Measurements from ENCODE around the gene HDAC8. TPM values are rescaled to one million over a fixed set of nuclear protein-coding genes. Genes with fewer than 3 reads are reported as not detected.
A peak's percentile ranks its signal among the peaks of the same experiment; 100 is the strongest.
"Not testable (repeated sequence)": the region's sequence is repeated elsewhere in the genome, so short reads cannot be mapped to it uniquely, and the experiment has no call there.

HDAC8 gene
- total and polyA plus RNA-seq, 9 of the 15 experiments (the other 6 are each of a cell fraction or from before 2014, with no cell fraction given) = 18.9 to 53.8 (median 28.7) TPM

GRCh38 chrX:72492499-72492898 is 80.1 kb downstream of the HDAC8 start (continued):
- no peak for TF ChIP-seq AFF1 (IDR thresholded peaks at IDR 0.05; ENCODE audit: low read depth in 1 of 2, partially characterized antibody in 2 of 2)
- no peak for TF ChIP-seq ARNT (IDR thresholded peaks at IDR 0.05)
- no peak for TF ChIP-seq TGIF2 (CRISPR knock-in tag; IDR thresholded peaks at IDR 0.05)
- TF ChIP-seq, protein P1, sequence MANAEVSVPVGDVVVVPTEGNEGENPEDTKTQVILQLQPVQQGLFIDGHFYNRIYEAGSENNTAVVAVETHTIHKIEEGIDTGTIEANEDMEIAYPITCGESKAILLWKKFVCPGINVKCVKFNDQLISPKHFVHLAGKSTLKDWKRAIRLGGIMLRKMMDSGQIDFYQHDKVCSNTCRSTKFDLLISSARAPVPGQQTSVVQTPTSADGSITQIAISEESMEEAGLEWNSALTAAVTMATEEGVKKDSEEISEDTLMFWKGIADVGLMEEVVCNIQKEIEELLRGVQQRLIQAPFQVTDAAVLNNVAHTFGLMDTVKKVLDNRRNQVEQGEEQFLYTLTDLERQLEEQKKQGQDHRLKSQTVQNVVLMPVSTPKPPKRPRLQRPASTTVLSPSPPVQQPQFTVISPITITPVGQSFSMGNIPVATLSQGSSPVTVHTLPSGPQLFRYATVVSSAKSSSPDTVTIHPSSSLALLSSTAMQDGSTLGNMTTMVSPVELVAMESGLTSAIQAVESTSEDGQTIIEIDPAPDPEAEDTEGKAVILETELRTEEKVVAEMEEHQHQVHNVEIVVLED (CRISPR knock-in tag; IDR thresholded peaks at IDR 0.05) = no peak

DNA sequence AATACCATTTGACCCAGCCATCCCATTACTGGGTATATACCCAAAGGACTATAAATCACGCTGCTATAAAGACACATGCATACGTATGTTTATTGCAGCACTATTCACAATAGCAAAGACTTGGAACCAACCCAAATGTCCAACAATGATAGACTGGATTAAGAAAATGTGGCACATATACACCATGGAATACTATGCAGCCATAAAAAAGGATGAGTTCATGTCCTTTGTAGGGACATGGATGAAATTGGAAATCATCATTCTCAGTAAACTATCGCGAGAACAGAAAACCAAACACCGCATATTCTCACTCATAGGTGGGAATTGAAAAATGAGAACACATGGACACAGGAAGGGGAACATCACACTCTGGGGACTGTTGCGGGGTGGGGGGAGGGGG is 82.4 kb downstream of the HDAC8 start:
- H3K4me1 ChIP-seq (replicated peaks in 1 of 2; ENCODE audit: control insufficient read depth in 2 of 2, insufficient read depth in 2 of 2, low read length in 2 of 2); intact Hi-C loops (cut with micrococcal nuclease); H3K27me3 ChIP-seq (ENCODE audit: control insufficient read depth in 2 of 2, insufficient read depth in 2 of 2, low read length in 2 of 2); H3K4me2 ChIP-seq (ENCODE audit: insufficient read depth, low read length); ATAC-seq; BruUV-seq (replicated peaks); H3K27ac ChIP-seq (ENCODE audit: extremely low read depth, low read depth, low read length); H2AFZ ChIP-seq (ENCODE audit: low read depth, low read length); H3K9ac ChIP-seq (ENCODE audit: insufficient read depth in 1 of 2, low read depth in 2 of 2, low read length in 2 of 2); H3K79me2 ChIP-seq (ENCODE audit: control insufficient read depth, insufficient read depth, low read length); POLR2A ChIA-PET; H3K36me3 ChIP-seq (ENCODE audit: control insufficient read depth, insufficient read depth, low read length); H3K9me1 ChIP-seq (ENCODE audit: control insufficient read depth, insufficient read depth, low read length); in situ Hi-C loops (cut with MboI); H3K4me3 ChIP-seq; H3K9me3 ChIP-seq (replicated peaks; ENCODE audit: control insufficient read depth, insufficient read depth, low read depth, low read length); DNase-seq (ENCODE audit: extremely low read depth in 1 of 4, low spot score in 3 of 4); H4K20me1 ChIP-seq (replicated peaks; ENCODE audit: control insufficient read depth, insufficient read depth, low read length); FAIRE-seq: not testable (repeated sequence)
- CTCF ChIA-PET (ENCODE audit: low intra/inter-chr PET ratio) = interaction anchor here (0.9 kb wide), 1 partner anchor 10 kb away, joined by 3 read pairs; no protein-coding TSS in a partner anchor
- 72% methylated on average over 5 of the region's 6 CpGs for WGBS (ENCODE audit: insufficient coverage, low coverage, missing lambda C conversion rate)
- TF ChIP-seq ZNF146 (CRISPR knock-in tag; IDR thresholded peaks at IDR 0.05; ENCODE audit: unreplicated experiment) = peak; percentile 14
